GM12878 (cell line): Measurements from ENCODE around the gene REEP6.

Source experiments
- ATF2 ChIP-seq: IDR thresholded peaks from 2 replicates; pipeline ENCODE4 v1.6.1; 2012; ENCODE audit warnings: low read length, inconsistent platforms
- BMI1 ChIP-seq: fragments of 450-650 bp; IDR thresholded peaks from 2 replicates; pipeline ENCODE4 v1.6.1; 2016; ENCODE audit warnings: mild to moderate bottlenecking, moderate library complexity, borderline replicate concordance
- CTCF ChIP-seq, 3 experiments: IDR thresholded peaks in 2 of 3; conservative IDR thresholded peaks in 1 of 3; 2 replicates each; pipeline ENCODE4 v1.5.1; 2011; ENCODE audit warnings: low read depth in 3 of 3, low read length in 3 of 3, mild to moderate bottlenecking in 3 of 3, control low read depth in 2 of 3, moderate library complexity in 2 of 3, inconsistent platforms in 1 of 3, mixed read lengths in 1 of 3; ENCODE audit not compliant: control insufficient read depth in 2 of 3, insufficient read depth in 1 of 3; ENCODE audit errors: extremely low read depth in 1 of 3
- EGR1 ChIP-seq, 2 experiments: IDR thresholded peaks; 1 replicate in 1 of 2; 2 replicates in 1 of 2; pipeline ENCODE4 v1.6.1; 2011 to 2012; ENCODE audit warnings: low read depth in 2 of 2, low read length in 2 of 2, borderline replicate concordance in 1 of 2, mild to moderate bottlenecking in 1 of 2, moderate library complexity in 1 of 2
- MEF2A ChIP-seq: IDR thresholded peaks from 2 replicates; pipeline ENCODE4 v1.6.1; 2011; ENCODE audit warnings: low read depth, mild to moderate bottlenecking, low read length, moderate library complexity; ENCODE audit not compliant: insufficient read depth
- MYC ChIP-seq: IDR thresholded peaks from 2 replicates; pipeline ENCODE4 v1.6.1; 2011; ENCODE audit warnings: mild to moderate bottlenecking, low read length, moderate library complexity, inconsistent platforms; ENCODE audit not compliant: insufficient read depth, insufficient replicate concordance, insufficient read length, severe bottlenecking
- POLR2A ChIP-seq: IDR thresholded peaks from 2 replicates; pipeline ENCODE4 v1.6.1; 2011; ENCODE audit warnings: low read depth, mild to moderate bottlenecking, low read length
- RAD21 ChIP-seq: IDR thresholded peaks from 2 replicates; pipeline ENCODE4 v1.6.1; 2011; ENCODE audit warnings: mild to moderate bottlenecking, low read depth, low read length, moderate library complexity; ENCODE audit not compliant: insufficient read depth
- SMC3 ChIP-seq: IDR thresholded peaks from 2 replicates; pipeline ENCODE4 v1.6.1; 2011; ENCODE audit warnings: low read length, improper control_type of control experiment, borderline replicate concordance
- SREBF1 ChIP-seq: IDR thresholded peaks from 2 replicates; pipeline ENCODE4 v1.6.1; 2012; ENCODE audit warnings: mild to moderate bottlenecking, low read length
- SUPT20H ChIP-seq: IDR thresholded peaks from 2 replicates; pipeline ENCODE4 v1.6.1; 2011; ENCODE audit warnings: low read depth, mild to moderate bottlenecking, low read length, moderate library complexity, borderline replicate concordance; ENCODE audit not compliant: control insufficient read depth
- TCF7 ChIP-seq: IDR thresholded peaks from 2 replicates; pipeline ENCODE4 v1.6.1; 2014; ENCODE audit warnings: antibody characterized with exemption, borderline replicate concordance
- ZBTB33 ChIP-seq: fragments of 450-650 bp; IDR thresholded peaks from 2 replicates; pipeline ENCODE4 v1.6.1; 2017; ENCODE audit warnings: mild to moderate bottlenecking

GRCh38 chr19:1511318-1512317 is 20.6 kb downstream of the REEP6 start:
- no peak for TF ChIP-seq SUPT20H
- TF ChIP-seq ZBTB33, result no peak
- TF ChIP-seq BMI1, result no peak
- no peak for TF ChIP-seq CTCF (IDR thresholded peaks at IDR 0.05 in 2 of 3, conservative IDR thresholded peaks at IDR 0.05 in 1 of 3; ENCODE audit: control insufficient read depth in 2 of 3, extremely low read depth in 1 of 3, insufficient read depth in 1 of 3, low read depth in 3 of 3, low read length in 3 of 3)
- TF ChIP-seq ATF2, result no peak
- TF ChIP-seq SMC3, result no peak
- no peak for TF ChIP-seq TCF7
- no peak for TF ChIP-seq RAD21
- TF ChIP-seq SREBF1, result no peak
- TF ChIP-seq EGR1 (IDR thresholded peaks at IDR 0.05; ENCODE audit: borderline replicate concordance in 1 of 2, low read depth in 2 of 2, low read length in 2 of 2), result no peak
- TF ChIP-seq MEF2A, result no peak
- no peak for TF ChIP-seq POLR2A
- TF ChIP-seq MYC, result no peak
